Neural cell (in vitro differentiated cells): Measurements from ENCODE around the gene TBL1XR1. TPM values are rescaled to one million over a fixed set of nuclear protein-coding genes. Genes with fewer than 3 reads are reported as not detected.

Experiments
- H2AFZ ChIP-seq: fragments of 200-600, 300-800 bp; sonication (generic), shearing (Covaris generic); 2 replicates; pipeline ENCODE4 v1.6.0; 2014; ENCODE audit warnings: low read depth, mild to moderate bottlenecking, antibody characterized with exemption, low read length, moderate library complexity
- H3F3A ChIP-seq: fragments of 200-600 bp; shearing (Covaris generic); 2 replicates; pipeline ENCODE4 v1.6.1; 2016; ENCODE audit warnings: mild to moderate bottlenecking, moderate library complexity, mixed read lengths, antibody characterized with exemption, low read length; ENCODE audit not compliant: insufficient read depth, poor library complexity, severe bottlenecking
- H3K27ac ChIP-seq: fragments of 200-600, 300-800 bp; sonication (generic), shearing (Covaris generic); 2 replicates; pipeline ENCODE4 v1.5.1; 2014; ENCODE audit warnings: mild to moderate bottlenecking, low read length, moderate library complexity
- H3K27me3 ChIP-seq: fragments of 300-800, 200-600 bp; sonication (generic), shearing (Covaris generic); 2 replicates; pipeline ENCODE4 v1.6.0; 2014; ENCODE audit warnings: mild to moderate bottlenecking, low read depth, low read length, moderate library complexity; ENCODE audit not compliant: insufficient read depth
- H3K36me3 ChIP-seq: fragments of 300-800, 200-600 bp; sonication (generic), shearing (Covaris generic); 2 replicates; pipeline ENCODE4 v1.5.1; 2014; ENCODE audit warnings: mild to moderate bottlenecking, antibody characterized with exemption, low read length, moderate library complexity; ENCODE audit not compliant: insufficient read depth
- H3K4me2 ChIP-seq: fragments of 300-800, 200-600 bp; sonication (generic), shearing (Covaris generic); 2 replicates; pipeline ENCODE4 v1.6.0; 2014; ENCODE audit warnings: mild to moderate bottlenecking, low read length
- H3K4me3 ChIP-seq: fragments of 300-800, 200-600 bp; sonication (generic), shearing (Covaris generic); 2 replicates; pipeline ENCODE4 v1.5.1; 2014; ENCODE audit warnings: mild to moderate bottlenecking, low read length, moderate library complexity
- H3K79me2 ChIP-seq: fragments of 200-600 bp; shearing (Covaris generic); replicated peaks from 2 replicates; pipeline ENCODE4 v1.6.0; 2014; ENCODE audit warnings: mild to moderate bottlenecking, low read length, moderate library complexity; ENCODE audit not compliant: insufficient read depth
- H3K9ac ChIP-seq: fragments of 300-800, 200-600 bp; sonication (generic), shearing (Covaris generic); 2 replicates; pipeline ENCODE4 v1.6.1; 2016; ENCODE audit warnings: mild to moderate bottlenecking, low read length, mixed read lengths
- H3K9me2 ChIP-seq: fragments of 200-600 bp; shearing (Covaris generic); 2 replicates; pipeline ENCODE4 v1.6.1; 2016; ENCODE audit warnings: mild to moderate bottlenecking, low read length, mixed read lengths; ENCODE audit not compliant: insufficient read depth
- H3K9me3 ChIP-seq: fragments of 200-600, 300-800 bp; sonication (generic), shearing (Covaris generic); 2 replicates; pipeline ENCODE4 v1.6.1; 2016; ENCODE audit warnings: mild to moderate bottlenecking, mixed run types, low read length, moderate library complexity, mixed read lengths
- H4K20me1 ChIP-seq: fragments of 200-600 bp; shearing (Covaris generic); 2 replicates; pipeline ENCODE4 v1.6.1; 2016; ENCODE audit warnings: mild to moderate bottlenecking, mixed run types; ENCODE audit not compliant: insufficient read depth
- EP300 ChIP-seq: fragments of 450-650 bp; conservative IDR thresholded peaks from 2 replicates; pipeline ENCODE4 v1.6.1; 2014; ENCODE audit warnings: antibody characterized with exemption, mild to moderate bottlenecking, moderate library complexity; ENCODE audit not compliant: poor library complexity, severe bottlenecking
- EZH2 ChIP-seq: fragments of 200-600, 300-800 bp; shearing (Covaris generic), sonication (generic); IDR thresholded peaks from 2 replicates; pipeline ENCODE4 v1.6.1; 2014; ENCODE audit warnings: antibody characterized with exemption, low read length, borderline replicate concordance, mild to moderate bottlenecking; ENCODE audit not compliant: insufficient read depth, poor library complexity, severe bottlenecking
- MXI1 ChIP-seq: fragments of 450-650 bp; conservative IDR thresholded peaks from 2 replicates; pipeline ENCODE4 v1.6.1; 2014; ENCODE audit warnings: antibody characterized with exemption, mild to moderate bottlenecking; ENCODE audit not compliant: poor library complexity, severe bottlenecking
- POLR2AphosphoS5 ChIP-seq: IDR thresholded peaks from 2 replicates; pipeline ENCODE4 v1.6.1; 2012
- RAD21 ChIP-seq: fragments of 450-650 bp; conservative IDR thresholded peaks from 2 replicates; pipeline ENCODE4 v1.6.1; 2014; ENCODE audit warnings: antibody characterized with exemption, mild to moderate bottlenecking, moderate library complexity
- SMC3 ChIP-seq: fragments of 450-650 bp; conservative IDR thresholded peaks from 2 replicates; pipeline ENCODE4 v1.6.1; 2014; ENCODE audit warnings: antibody characterized with exemption, mild to moderate bottlenecking, moderate library complexity; ENCODE audit not compliant: poor library complexity
- TAF1 ChIP-seq: IDR thresholded peaks from 2 replicates; pipeline ENCODE4 v1.6.1; 2012; ENCODE audit warnings: low read depth
- polyA plus RNA-seq: library from polyadenylated mRNA; depleted of rRNA; stranded (reverse); fragments of >200 nt; gene quantifications from 2 replicates; pipeline ENCODE4 v1.2.3, GENCODE V29; 2014
- TF ChIP-seq, protein P1 (sequence below): IDR thresholded peaks from 2 replicates; pipeline ENCODE4 v1.6.1; 2012; ENCODE audit warnings: borderline replicate concordance
- TF ChIP-seq, protein P2 (sequence below): fragments of 450-650 bp; IDR thresholded peaks from 2 replicates; pipeline ENCODE4 v1.5.1; 2014; ENCODE audit warnings: antibody characterized with exemption, mild to moderate bottlenecking, moderate library complexity; ENCODE audit not compliant: poor library complexity, severe bottlenecking

TBL1XR1 gene
- polyA plus RNA-seq, 1 donor from 2014 or later: 96.3 TPM

DNA sequence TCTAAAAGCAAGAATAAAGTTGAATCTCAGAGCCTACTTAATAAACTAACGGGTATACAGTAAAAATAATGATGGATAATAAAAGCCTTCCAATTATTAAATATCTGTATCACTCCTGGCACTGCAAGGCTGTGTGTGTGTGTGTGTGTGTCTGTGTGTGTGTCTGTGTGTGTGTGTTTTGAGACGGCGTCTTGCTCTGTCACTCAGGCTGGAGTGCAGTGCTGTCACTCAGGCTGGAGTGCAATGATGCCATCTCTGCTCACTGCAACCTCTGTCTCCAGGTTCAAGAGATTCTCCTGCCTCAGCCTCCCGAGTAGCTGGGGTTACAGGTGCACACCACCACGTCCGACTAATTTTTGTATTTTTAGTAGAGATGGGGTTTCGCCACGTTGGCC, 62.5 kb downstream of the TBL1XR1 start:
- Histone ChIP-seq H3K36me3 (no peaks in the 10 kb centered on the region), H3F3A (no peaks in the 10 kb centered on the region), H3K4me3 (no peak overlapping the region), H4K20me1 (no peaks in the 10 kb centered on the region), H3K4me2 (no peak overlapping the region), H3K9me3 (no peaks in the 10 kb centered on the region), H3K9me2 (no peaks in the 10 kb centered on the region), H3K27me3 (no peaks in the 10 kb centered on the region), H3K9ac (no peak overlapping the region), H3K27ac (no peak overlapping the region), H2AFZ (no peak overlapping the region), H3K79me2 (peaks cover 87% of the 10 kb centered on the region)
- TF ChIP-seq EP300 (no peak), RAD21 (no peak)
- TF ChIP-seq, protein P1, sequence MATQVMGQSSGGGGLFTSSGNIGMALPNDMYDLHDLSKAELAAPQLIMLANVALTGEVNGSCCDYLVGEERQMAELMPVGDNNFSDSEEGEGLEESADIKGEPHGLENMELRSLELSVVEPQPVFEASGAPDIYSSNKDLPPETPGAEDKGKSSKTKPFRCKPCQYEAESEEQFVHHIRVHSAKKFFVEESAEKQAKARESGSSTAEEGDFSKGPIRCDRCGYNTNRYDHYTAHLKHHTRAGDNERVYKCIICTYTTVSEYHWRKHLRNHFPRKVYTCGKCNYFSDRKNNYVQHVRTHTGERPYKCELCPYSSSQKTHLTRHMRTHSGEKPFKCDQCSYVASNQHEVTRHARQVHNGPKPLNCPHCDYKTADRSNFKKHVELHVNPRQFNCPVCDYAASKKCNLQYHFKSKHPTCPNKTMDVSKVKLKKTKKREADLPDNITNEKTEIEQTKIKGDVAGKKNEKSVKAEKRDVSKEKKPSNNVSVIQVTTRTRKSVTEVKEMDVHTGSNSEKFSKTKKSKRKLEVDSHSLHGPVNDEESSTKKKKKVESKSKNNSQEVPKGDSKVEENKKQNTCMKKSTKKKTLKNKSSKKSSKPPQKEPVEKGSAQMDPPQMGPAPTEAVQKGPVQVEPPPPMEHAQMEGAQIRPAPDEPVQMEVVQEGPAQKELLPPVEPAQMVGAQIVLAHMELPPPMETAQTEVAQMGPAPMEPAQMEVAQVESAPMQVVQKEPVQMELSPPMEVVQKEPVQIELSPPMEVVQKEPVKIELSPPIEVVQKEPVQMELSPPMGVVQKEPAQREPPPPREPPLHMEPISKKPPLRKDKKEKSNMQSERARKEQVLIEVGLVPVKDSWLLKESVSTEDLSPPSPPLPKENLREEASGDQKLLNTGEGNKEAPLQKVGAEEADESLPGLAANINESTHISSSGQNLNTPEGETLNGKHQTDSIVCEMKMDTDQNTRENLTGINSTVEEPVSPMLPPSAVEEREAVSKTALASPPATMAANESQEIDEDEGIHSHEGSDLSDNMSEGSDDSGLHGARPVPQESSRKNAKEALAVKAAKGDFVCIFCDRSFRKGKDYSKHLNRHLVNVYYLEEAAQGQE: no peak

DNA sequence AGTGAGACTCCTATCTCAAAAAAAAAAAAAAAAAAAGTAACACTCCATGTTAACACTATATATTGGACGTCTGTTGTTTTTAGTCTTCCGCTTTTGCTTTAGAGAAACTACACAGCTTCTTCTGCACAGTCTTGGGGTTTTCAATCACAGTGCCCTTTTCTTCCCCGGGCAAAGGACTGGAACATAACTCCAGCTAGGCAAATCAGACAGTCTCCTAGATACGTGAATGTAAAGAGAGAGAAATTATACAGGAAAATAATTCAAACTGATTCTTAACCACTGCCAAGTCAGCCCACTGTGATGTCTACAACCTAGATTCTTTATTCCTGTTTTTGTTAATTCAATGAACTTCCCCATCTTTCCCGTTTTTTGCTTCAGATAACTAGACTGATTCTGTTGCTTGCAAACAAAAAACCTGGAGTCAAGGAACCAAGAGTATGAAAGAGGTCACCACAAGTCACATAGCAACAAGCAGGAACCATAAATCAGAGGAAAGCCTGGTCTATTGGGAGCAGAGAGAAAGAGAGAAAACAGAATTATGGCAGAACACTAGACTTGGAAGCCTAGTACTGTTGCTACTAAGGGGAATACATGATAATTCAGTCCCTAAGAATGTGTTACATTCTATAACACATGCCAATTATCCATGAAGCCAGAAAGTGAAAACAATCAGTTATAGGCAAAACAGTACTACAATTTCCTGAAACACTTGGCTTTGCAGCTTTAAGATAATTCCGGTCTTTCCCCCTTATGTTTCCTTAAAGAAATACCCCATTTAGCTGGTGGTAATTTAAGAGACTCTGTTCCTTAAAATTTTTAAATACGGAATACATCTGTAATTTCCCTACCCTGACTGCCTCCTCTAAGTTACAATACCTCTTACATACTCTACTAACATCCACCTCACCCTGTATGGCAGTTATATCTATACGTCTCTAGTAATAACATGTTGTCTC, 63.1 kb downstream of the TBL1XR1 start:
- Histone ChIP-seq H4K20me1 (no peaks in the 10 kb centered on the region), H3F3A (no peaks in the 10 kb centered on the region), H3K9me3 (no peaks in the 10 kb centered on the region), H3K36me3 (no peaks in the 10 kb centered on the region), H3K27me3 (no peaks in the 10 kb centered on the region), H3K4me3 (no peak overlapping the region), H3K27ac (no peak overlapping the region), H3K9ac (no peak overlapping the region), H3K4me2 (no peak overlapping the region), H3K79me2 (peaks cover 87% of the 10 kb centered on the region), H2AFZ (no peak overlapping the region), H3K9me2 (no peaks in the 10 kb centered on the region)
- TF ChIP-seq MXI1 (no peak), EZH2 (no peak), SMC3 (no peak), TAF1 (no peak), EP300 (no peak), POLR2AphosphoS5 (no peak), RAD21 (no peak)
- TF ChIP-seq, protein P2, sequence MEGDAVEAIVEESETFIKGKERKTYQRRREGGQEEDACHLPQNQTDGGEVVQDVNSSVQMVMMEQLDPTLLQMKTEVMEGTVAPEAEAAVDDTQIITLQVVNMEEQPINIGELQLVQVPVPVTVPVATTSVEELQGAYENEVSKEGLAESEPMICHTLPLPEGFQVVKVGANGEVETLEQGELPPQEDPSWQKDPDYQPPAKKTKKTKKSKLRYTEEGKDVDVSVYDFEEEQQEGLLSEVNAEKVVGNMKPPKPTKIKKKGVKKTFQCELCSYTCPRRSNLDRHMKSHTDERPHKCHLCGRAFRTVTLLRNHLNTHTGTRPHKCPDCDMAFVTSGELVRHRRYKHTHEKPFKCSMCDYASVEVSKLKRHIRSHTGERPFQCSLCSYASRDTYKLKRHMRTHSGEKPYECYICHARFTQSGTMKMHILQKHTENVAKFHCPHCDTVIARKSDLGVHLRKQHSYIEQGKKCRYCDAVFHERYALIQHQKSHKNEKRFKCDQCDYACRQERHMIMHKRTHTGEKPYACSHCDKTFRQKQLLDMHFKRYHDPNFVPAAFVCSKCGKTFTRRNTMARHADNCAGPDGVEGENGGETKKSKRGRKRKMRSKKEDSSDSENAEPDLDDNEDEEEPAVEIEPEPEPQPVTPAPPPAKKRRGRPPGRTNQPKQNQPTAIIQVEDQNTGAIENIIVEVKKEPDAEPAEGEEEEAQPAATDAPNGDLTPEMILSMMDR: no peak
- TF ChIP-seq, protein P1: no peak
